ENCODE data around the gene VIL1.

GRCh38 chr2:218470448-218470847 is 51.5 kb downstream of the VIL1 start:
- TF ChIP-seq EZH2 (IDR thresholded peaks at IDR 0.05) (no peak), POLR2AphosphoS5 (IDR thresholded peaks at IDR 0.05; ENCODE audit: borderline replicate concordance, low read depth, low read length) (no peak), FOXP2 (optimal IDR thresholded peaks at IDR 0.05; ENCODE audit: control extremely low read depth, extremely low read length, insufficient read depth) (no peak)

Measured in SK-N-MC (cell line).